ENCODE data around the gene RELA. TPM values are rescaled to one million over a fixed set of nuclear protein-coding genes. Genes with fewer than 3 reads are reported as not detected.

Gene RELA
- total and polyA plus RNA-seq, 2 donors (not counting 1 experiment from before 2014, with no cell fraction given): 124 to 154 TPM

DNA sequence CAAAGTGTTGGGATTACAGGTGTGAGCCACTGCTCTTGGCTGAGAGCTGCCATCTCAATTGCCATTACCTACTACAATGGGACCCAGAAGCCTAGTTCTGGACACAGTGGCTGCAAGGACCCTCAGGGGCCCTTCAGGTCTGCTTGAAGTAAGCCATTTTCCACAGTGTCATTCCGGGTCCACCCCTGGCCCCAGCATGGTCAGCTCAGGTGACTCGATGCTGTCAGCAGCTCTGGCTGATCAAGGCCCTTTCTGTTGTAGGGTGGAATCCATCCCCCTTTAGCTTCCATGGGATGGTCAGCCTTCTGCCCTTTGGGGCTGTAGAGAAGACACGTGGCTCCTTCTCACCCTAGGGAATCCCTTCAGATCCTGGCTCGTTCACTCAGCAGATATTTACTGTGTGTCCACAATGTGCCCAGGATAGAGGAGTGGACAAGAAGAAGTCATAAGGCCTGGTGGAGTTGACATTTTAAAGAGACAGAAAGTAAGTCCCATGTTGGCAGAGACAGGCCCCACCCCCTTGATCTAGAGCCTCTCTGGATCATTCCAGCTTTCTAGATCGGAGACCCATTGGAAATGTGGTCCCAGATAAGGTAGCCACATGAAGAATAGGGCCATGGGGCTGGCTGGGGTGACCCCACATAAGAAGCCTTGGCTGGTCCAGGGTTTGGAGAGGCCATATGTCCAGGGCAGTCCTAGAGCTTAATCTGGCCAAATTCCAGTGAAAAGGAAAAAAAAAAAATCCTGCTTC, 34.3 kb upstream of the RELA start:
- DNase-seq (no peak), ATAC-seq (ENCODE audit: low read depth) (no peak)
- Histone ChIP-seq H3K79me2 (ENCODE audit: control insufficient read depth, insufficient read depth, low read length) (no peaks in the 10 kb centered on the region), H3K4me1 (ENCODE audit: control insufficient read depth in 2 of 2, insufficient read depth in 2 of 2, low read length in 2 of 2) (peaks cover 5 to 7% of the 10 kb centered on the region in 2 donors), H2AFZ (ENCODE audit: insufficient read depth, low read depth, low read length, poor library complexity, severe bottlenecking) (no peak overlapping the region), H4K20me1 (ENCODE audit: control insufficient read depth, insufficient read depth, low read length, poor library complexity, severe bottlenecking) (no peaks in the 10 kb centered on the region), H3K36me3 (replicated peaks in 1 of 2; ENCODE audit: control extremely low read depth in 1 of 2, control insufficient read depth in 1 of 2, extremely low read depth in 1 of 2, insufficient read depth in 2 of 2, low read length in 1 of 2) (no peaks in the 10 kb centered on the region), H3K9ac (ENCODE audit: low read length) (no peak overlapping the region), H3K4me3 (ENCODE audit: control extremely low read depth in 1 of 5, extremely low read depth in 1 of 5, insufficient read depth in 1 of 5, low read depth in 2 of 5, low read length in 4 of 5) (no peak overlapping the region), H3K27ac (ENCODE audit: low read length in 2 of 2) (no peak overlapping the region), H3K9me3 (ENCODE audit: control extremely low read depth in 1 of 3, control insufficient read depth in 2 of 3, insufficient read depth in 1 of 3, low read length in 2 of 3) (no peaks in the 10 kb centered on the region), H3K4me2 (replicated peaks; ENCODE audit: low read depth, low read length, poor library complexity, severe bottlenecking) (no peak overlapping the region), H3K27me3 (replicated peaks in 1 of 4; ENCODE audit: control extremely low read depth in 1 of 4, control insufficient read depth in 3 of 4, insufficient read depth in 4 of 4, low read length in 3 of 4) (no peaks in the 10 kb centered on the region)
- intact Hi-C loops (cut with micrococcal nuclease): no loop called here
- ChIA-PET POLR2A (interaction anchor here (0.6 to 0.8 kb wide), 3 partner anchors 76 to 249 kb away, joined by 5 to 10 read pairs (median 6); no protein-coding TSS in a partner anchor), CTCF (interaction anchor here (0.6 kb wide), 1 partner anchor 74 kb away, joined by 3 read pairs; no protein-coding TSS in a partner anchor)
- Mint-ChIP-seq H3K27ac (no peak overlapping the region), H3K4me3 (no peak overlapping the region), H3K4me1 (peaks cover 7% of the 10 kb centered on the region), H3K27me3 (peaks cover 3% of the 10 kb centered on the region), H3K9me3 (ENCODE audit: insufficient read depth) (no peaks in the 10 kb centered on the region)
- TF ChIP-seq EZH2 (IDR thresholded peaks at IDR 0.05; ENCODE audit: borderline replicate concordance, insufficient read depth, low read depth, low read length, poor library complexity, severe bottlenecking): no peak
- no peak for TF ChIP-seq CTCF (IDR thresholded peaks at IDR 0.05)
- 93% methylated on average over 3 of the region's 5 CpGs for WGBS (ENCODE audit: insufficient coverage)

Data from B cell (primary cell).